GM23338 (cell line): ENCODE data around the gene ARHGEF10L. TPM values are rescaled to one million over a fixed set of nuclear protein-coding genes. Genes with fewer than 3 reads are reported as not detected.

Source experiments
- ATAC-seq: fragments of 200-7000 bp; cut with Tn5 transposase; 3 replicates; pipeline ENCODE4 v1.9.1; 2020
- DNase-seq: peaks from one replicate; pipeline ENCODE4 v3.0.0-alpha.2; 2015; ENCODE audit warnings: low spot score
- H2AFZ ChIP-seq: fragments of 200-600 bp; sonication (generic); 2 replicates; pipeline ENCODE4 v1.8.0; 2016; ENCODE audit warnings: antibody characterized with exemption, mild to moderate bottlenecking, moderate library complexity
- H3F3A ChIP-seq: fragments of 200-600 bp; sonication (generic); replicated peaks from 2 replicates; pipeline ENCODE4 v1.8.0; 2017; ENCODE audit warnings: antibody characterized with exemption, mixed run types, low read depth
- H3K27ac ChIP-seq: fragments of 200-600 bp; sonication (generic); 2 replicates; pipeline ENCODE4 v1.6.1; 2016; ENCODE audit warnings: low read depth
- H3K27me3 ChIP-seq: fragments of 200-600 bp; sonication (generic); 2 replicates; pipeline ENCODE4 v1.8.0; 2016; ENCODE audit warnings: mild to moderate bottlenecking, mixed run types, moderate library complexity; ENCODE audit not compliant: insufficient read depth
- H3K36me3 ChIP-seq: fragments of 200-600 bp; sonication (generic); 2 replicates; pipeline ENCODE4 v1.8.0; 2016; ENCODE audit warnings: mild to moderate bottlenecking; ENCODE audit not compliant: insufficient read depth
- H3K4me1 ChIP-seq: fragments of 200-600 bp; sonication (generic); 2 replicates; pipeline ENCODE4 v1.8.0; 2016; ENCODE audit warnings: mild to moderate bottlenecking, moderate library complexity; ENCODE audit not compliant: insufficient read depth
- H3K4me2 ChIP-seq: fragments of 200-600 bp; sonication (generic); 2 replicates; pipeline ENCODE4 v1.7.1; 2017; ENCODE audit warnings: mixed run types
- H3K4me3 ChIP-seq: fragments of 200-600 bp; sonication (generic); 2 replicates; pipeline ENCODE4 v1.6.1; 2016; ENCODE audit warnings: mixed run types
- H3K79me2 ChIP-seq: fragments of 200-600 bp; sonication (generic); replicated peaks from 2 replicates; pipeline ENCODE4 v1.8.0; 2017; ENCODE audit warnings: mild to moderate bottlenecking; ENCODE audit not compliant: insufficient read depth
- H3K9me2 ChIP-seq: fragments of 200-600 bp; sonication (generic); 2 replicates; pipeline ENCODE4 v1.8.0; 2017; ENCODE audit not compliant: insufficient read depth
- H4K20me1 ChIP-seq: fragments of 200-600 bp; sonication (generic); replicated peaks from 2 replicates; pipeline ENCODE4 v1.8.0; 2017; ENCODE audit warnings: mild to moderate bottlenecking; ENCODE audit not compliant: insufficient read depth
- H3K27ac Mint-ChIP-seq: 2 replicates; pipeline ENCODE4 v1.8.0; 2020; ENCODE audit warnings: inconsistent platforms, mild to moderate bottlenecking, moderate library complexity, mixed read lengths
- H3K27me3 Mint-ChIP-seq: 3 replicates; pipeline ENCODE4 v1.8.0; 2022; ENCODE audit warnings: low read depth, mild to moderate bottlenecking, moderate library complexity, mixed read lengths, inconsistent platforms; ENCODE audit not compliant: insufficient read depth, poor library complexity
- H3K36me3 Mint-ChIP-seq: 3 replicates; pipeline ENCODE4 v1.8.0; 2021; ENCODE audit warnings: low read depth, mild to moderate bottlenecking, inconsistent platforms, moderate library complexity, mixed read lengths
- H3K4me1 Mint-ChIP-seq: 3 replicates; pipeline ENCODE4 v1.8.0; 2020; ENCODE audit warnings: mild to moderate bottlenecking, inconsistent platforms, mixed read lengths
- H3K4me3 Mint-ChIP-seq: 3 replicates; pipeline ENCODE4 v1.8.0; 2021; ENCODE audit warnings: moderate library complexity, mild to moderate bottlenecking, inconsistent platforms, mixed read lengths
- H3K9me3 Mint-ChIP-seq: 3 replicates; pipeline ENCODE4 v1.8.0; 2020; ENCODE audit warnings: moderate library complexity, mild to moderate bottlenecking, inconsistent platforms, mixed read lengths
- CREB1 ChIP-seq: fragments of 250-450 bp; sonication (Bioruptor Pico); IDR thresholded peaks from 2 replicates; pipeline ENCODE4 v1.5.0; 2020; ENCODE audit warnings: low read depth, mild to moderate bottlenecking, moderate library complexity
- ETS1 ChIP-seq: IDR thresholded peaks from 2 replicates; pipeline ENCODE4 v1.6.1; 2016; ENCODE audit warnings: antibody characterized with exemption
- EZH2 ChIP-seq: fragments of 200-600 bp; sonication (generic); IDR thresholded peaks from one replicate; pipeline ENCODE4 v1.8.0; 2017; ENCODE audit warnings: antibody characterized with exemption, mild to moderate bottlenecking, low read depth; ENCODE audit not compliant: unreplicated experiment
- EZH2phosphoT487 ChIP-seq: fragments of 200-600 bp; sonication (generic); IDR thresholded peaks from one replicate; pipeline ENCODE4 v1.8.1; 2018; ENCODE audit warnings: antibody characterized with exemption; ENCODE audit not compliant: unreplicated experiment
- JUNB ChIP-seq: IDR thresholded peaks from one replicate; pipeline ENCODE4 v1.6.1; 2016; ENCODE audit warnings: antibody characterized with exemption; ENCODE audit not compliant: unreplicated experiment
- NANOG ChIP-seq: IDR thresholded peaks from 2 replicates; pipeline ENCODE4 v1.6.1; 2016; ENCODE audit warnings: antibody characterized with exemption, borderline replicate concordance
- POLR2AphosphoS5 ChIP-seq: IDR thresholded peaks from 2 replicates; pipeline ENCODE4 v1.6.1; 2016; ENCODE audit warnings: antibody characterized with exemption, low read depth
- REST ChIP-seq: IDR thresholded peaks from one replicate; pipeline ENCODE4 v1.6.1; 2018; ENCODE audit warnings: antibody characterized with exemption; ENCODE audit not compliant: unreplicated experiment
- STAT1 ChIP-seq: IDR thresholded peaks from one replicate; pipeline ENCODE4 v1.6.1; 2016; ENCODE audit warnings: antibody characterized with exemption; ENCODE audit not compliant: unreplicated experiment
- ZNF114 ChIP-seq: fragments of 250-450 bp; sonication (Bioruptor Pico); IDR thresholded peaks from 2 replicates; pipeline ENCODE4 v1.5.0; 2020; ENCODE audit warnings: mild to moderate bottlenecking, moderate library complexity
- ZNF331 ChIP-seq: fragments of 250-450 bp; sonication (Bioruptor Pico); IDR thresholded peaks from 2 replicates; pipeline ENCODE4 v1.5.0; 2020; ENCODE audit warnings: low read depth, mild to moderate bottlenecking, moderate library complexity
- ZNF462 ChIP-seq: fragments of 250-450 bp; sonication (Bioruptor Pico); IDR thresholded peaks from 2 replicates; pipeline ENCODE4 v1.5.0; 2020; ENCODE audit warnings: mild to moderate bottlenecking, moderate library complexity
- polyA plus RNA-seq: library from polyadenylated mRNA; unstranded; fragments of >200 nt; fragmentation: Nextera tagmentation; extraction: Ambion mirVana; gene quantifications from 2 replicates; pipeline ENCODE4 v1.2.1, GENCODE V29; 2016
- total RNA-seq: library from RNA; depleted of rRNA; stranded (reverse); fragments of >200 nt; shearing (Covaris generic); gene quantifications from 2 replicates; pipeline ENCODE4 v1.2.3, GENCODE V29; 2014
- TF ChIP-seq, protein P1 (sequence below), 2 experiments: fragments of 200-600 bp in 1 of 2; sonication (generic) in 1 of 2; conservative IDR thresholded peaks; 2 replicates each; pipeline versions ENCODE4 v1.5.1 to v1.6.1; 2016 to 2017; ENCODE audit warnings: antibody characterized with exemption in 2 of 2, low read depth in 2 of 2, mild to moderate bottlenecking in 2 of 2, moderate library complexity in 1 of 2

The ARHGEF10L gene
- total and polyA plus RNA-seq, 2 experiments from 2014 or later, result 12.1 to 46.8 TPM

DNA sequence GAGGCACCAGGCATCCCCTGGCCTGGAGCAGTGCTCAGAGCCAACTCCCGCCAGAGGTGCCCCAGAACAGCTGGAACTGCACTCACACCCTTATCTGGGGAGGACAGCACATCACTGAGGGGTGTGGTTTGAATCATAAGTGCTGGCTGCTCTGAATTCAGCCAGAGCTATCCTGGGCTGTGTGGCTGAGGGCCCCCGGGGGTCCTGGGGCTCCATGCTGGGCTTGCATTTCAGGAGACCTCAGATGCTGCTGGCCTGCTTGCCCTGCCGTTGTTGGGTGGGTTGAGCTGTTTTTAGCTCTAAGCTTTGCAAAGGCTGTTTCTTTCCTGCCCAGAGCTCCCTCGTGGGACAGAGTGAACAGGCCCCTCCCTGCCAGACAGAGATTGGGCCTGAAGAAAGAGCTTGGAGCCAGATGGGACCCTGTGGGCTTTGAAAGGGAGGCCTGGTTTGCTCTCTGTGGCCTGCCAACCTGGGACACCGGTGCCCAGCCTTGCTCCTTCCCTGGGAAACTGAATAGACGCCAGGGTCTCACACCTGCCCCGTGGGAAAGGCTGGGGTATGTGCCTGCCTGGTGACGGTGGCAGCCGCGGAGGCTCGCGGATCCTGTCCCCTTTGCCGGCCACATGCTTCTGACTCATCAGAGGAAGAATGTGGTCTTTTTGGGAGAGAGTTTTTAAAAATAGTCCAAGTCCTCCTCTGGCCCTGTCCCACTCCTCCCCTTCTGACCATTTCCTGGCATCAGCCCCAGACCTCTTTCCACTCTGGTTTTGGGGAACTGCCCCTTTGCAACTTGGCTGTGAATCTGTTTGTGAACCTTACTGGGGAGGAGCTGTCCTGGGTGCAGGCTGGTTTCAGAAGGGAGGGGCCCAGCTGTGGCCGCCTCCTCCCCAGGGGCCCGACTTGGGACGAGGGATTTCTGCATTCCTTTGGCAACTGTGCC is 30.0 kb downstream of the ARHGEF10L start:
- Mint-ChIP-seq H3K27me3 (peaks cover 39% of the 10 kb centered on the region), H3K4me3 (peak overlapping the region; percentile 2; the same call in 1 of the 3 replicates)

More for the DNA sequence above, 30.0 kb downstream of the ARHGEF10L start:
- peaks cover 98% of the 10 kb centered on the region for H3K79me2 ChIP-seq
- peaks cover 86% of the 10 kb centered on the region for H3K4me1 Mint-ChIP-seq
- H3K9me3 Mint-ChIP-seq, result no peaks in the 10 kb centered on the region
- ATAC-seq (peak; percentile 3), DNase-seq (no peak)
- peak overlapping the region; percentile 70 for H3K27ac Mint-ChIP-seq
- TF ChIP-seq POLR2AphosphoS5, result no peak
- TF ChIP-seq REST, result no peak
- no peak for TF ChIP-seq NANOG
- no peak for TF ChIP-seq EZH2
- TF ChIP-seq, protein P1, sequence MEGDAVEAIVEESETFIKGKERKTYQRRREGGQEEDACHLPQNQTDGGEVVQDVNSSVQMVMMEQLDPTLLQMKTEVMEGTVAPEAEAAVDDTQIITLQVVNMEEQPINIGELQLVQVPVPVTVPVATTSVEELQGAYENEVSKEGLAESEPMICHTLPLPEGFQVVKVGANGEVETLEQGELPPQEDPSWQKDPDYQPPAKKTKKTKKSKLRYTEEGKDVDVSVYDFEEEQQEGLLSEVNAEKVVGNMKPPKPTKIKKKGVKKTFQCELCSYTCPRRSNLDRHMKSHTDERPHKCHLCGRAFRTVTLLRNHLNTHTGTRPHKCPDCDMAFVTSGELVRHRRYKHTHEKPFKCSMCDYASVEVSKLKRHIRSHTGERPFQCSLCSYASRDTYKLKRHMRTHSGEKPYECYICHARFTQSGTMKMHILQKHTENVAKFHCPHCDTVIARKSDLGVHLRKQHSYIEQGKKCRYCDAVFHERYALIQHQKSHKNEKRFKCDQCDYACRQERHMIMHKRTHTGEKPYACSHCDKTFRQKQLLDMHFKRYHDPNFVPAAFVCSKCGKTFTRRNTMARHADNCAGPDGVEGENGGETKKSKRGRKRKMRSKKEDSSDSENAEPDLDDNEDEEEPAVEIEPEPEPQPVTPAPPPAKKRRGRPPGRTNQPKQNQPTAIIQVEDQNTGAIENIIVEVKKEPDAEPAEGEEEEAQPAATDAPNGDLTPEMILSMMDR (conservative IDR thresholded peaks at IDR 0.05; ENCODE audit: low read depth in 2 of 2), result no peak
- TF ChIP-seq JUNB, result no peak
- TF ChIP-seq EZH2phosphoT487, result no peak
- TF ChIP-seq ETS1, result no peak
- no peak for TF ChIP-seq ZNF462 (CRISPR knock-in tag)
- TF ChIP-seq ZNF114 (CRISPR knock-in tag), result no peak
- TF ChIP-seq ZNF331 (CRISPR knock-in tag), result no peak
- TF ChIP-seq STAT1, result no peak
- no peak for TF ChIP-seq CREB1 (CRISPR knock-in tag)
- peak overlapping the region; percentile 72 for H3K27ac ChIP-seq
- H3K4me2 ChIP-seq, result peak overlapping the region; percentile 55; the same call in 1 of the 2 replicates
- no peaks in the 10 kb centered on the region for H3K36me3 ChIP-seq
- H4K20me1 ChIP-seq, result peaks cover 6% of the 10 kb centered on the region; the same call in 1 of the 2 replicates
- peaks cover 64% of the 10 kb centered on the region for H3K4me1 ChIP-seq
- no peaks in the 10 kb centered on the region for H3K27me3 ChIP-seq
- no peaks in the 10 kb centered on the region for H3K9me2 ChIP-seq
- H2AFZ ChIP-seq, result no peak overlapping the region
- peaks cover 8% of the 10 kb centered on the region; the same call in 1 of the 2 replicates for H3F3A ChIP-seq
- H3K36me3 Mint-ChIP-seq, result no peaks in the 10 kb centered on the region; the same call in 2 of the 3 replicates
- H3K4me3 ChIP-seq, result no peak overlapping the region
